Neural cell (in vitro differentiated cells): ENCODE results near the gene ZNF724. TPM values are rescaled to one million over a fixed set of nuclear protein-coding genes. Genes with fewer than 3 reads are reported as not detected.

ENCODE experiments used
- H2AFZ ChIP-seq: fragments of 200-600, 300-800 bp; sonication (generic), shearing (Covaris generic); 2 replicates; pipeline ENCODE4 v1.6.0; 2014; ENCODE audit warnings: low read depth, mild to moderate bottlenecking, antibody characterized with exemption, low read length, moderate library complexity
- H3F3A ChIP-seq: fragments of 200-600 bp; shearing (Covaris generic); 2 replicates; pipeline ENCODE4 v1.6.1; 2016; ENCODE audit warnings: mild to moderate bottlenecking, moderate library complexity, mixed read lengths, antibody characterized with exemption, low read length; ENCODE audit not compliant: insufficient read depth, poor library complexity, severe bottlenecking
- H3K27ac ChIP-seq: fragments of 200-600, 300-800 bp; sonication (generic), shearing (Covaris generic); 2 replicates; pipeline ENCODE4 v1.5.1; 2014; ENCODE audit warnings: mild to moderate bottlenecking, low read length, moderate library complexity
- H3K27me3 ChIP-seq: fragments of 300-800, 200-600 bp; sonication (generic), shearing (Covaris generic); 2 replicates; pipeline ENCODE4 v1.6.0; 2014; ENCODE audit warnings: mild to moderate bottlenecking, low read depth, low read length, moderate library complexity; ENCODE audit not compliant: insufficient read depth
- H3K36me3 ChIP-seq: fragments of 300-800, 200-600 bp; sonication (generic), shearing (Covaris generic); 2 replicates; pipeline ENCODE4 v1.5.1; 2014; ENCODE audit warnings: mild to moderate bottlenecking, antibody characterized with exemption, low read length, moderate library complexity; ENCODE audit not compliant: insufficient read depth
- H3K4me2 ChIP-seq: fragments of 300-800, 200-600 bp; sonication (generic), shearing (Covaris generic); 2 replicates; pipeline ENCODE4 v1.6.0; 2014; ENCODE audit warnings: mild to moderate bottlenecking, low read length
- H3K4me3 ChIP-seq: fragments of 300-800, 200-600 bp; sonication (generic), shearing (Covaris generic); 2 replicates; pipeline ENCODE4 v1.5.1; 2014; ENCODE audit warnings: mild to moderate bottlenecking, low read length, moderate library complexity
- H3K79me2 ChIP-seq: fragments of 200-600 bp; shearing (Covaris generic); replicated peaks from 2 replicates; pipeline ENCODE4 v1.6.0; 2014; ENCODE audit warnings: mild to moderate bottlenecking, low read length, moderate library complexity; ENCODE audit not compliant: insufficient read depth
- H3K9ac ChIP-seq: fragments of 300-800, 200-600 bp; sonication (generic), shearing (Covaris generic); 2 replicates; pipeline ENCODE4 v1.6.1; 2016; ENCODE audit warnings: mild to moderate bottlenecking, low read length, mixed read lengths
- H3K9me2 ChIP-seq: fragments of 200-600 bp; shearing (Covaris generic); 2 replicates; pipeline ENCODE4 v1.6.1; 2016; ENCODE audit warnings: mild to moderate bottlenecking, low read length, mixed read lengths; ENCODE audit not compliant: insufficient read depth
- H3K9me3 ChIP-seq: fragments of 200-600, 300-800 bp; sonication (generic), shearing (Covaris generic); 2 replicates; pipeline ENCODE4 v1.6.1; 2016; ENCODE audit warnings: mild to moderate bottlenecking, mixed run types, low read length, moderate library complexity, mixed read lengths
- H4K20me1 ChIP-seq: fragments of 200-600 bp; shearing (Covaris generic); 2 replicates; pipeline ENCODE4 v1.6.1; 2016; ENCODE audit warnings: mild to moderate bottlenecking, mixed run types; ENCODE audit not compliant: insufficient read depth
- CTCF ChIP-seq: fragments of 450-650 bp; IDR thresholded peaks from 2 replicates; pipeline ENCODE4 v1.5.1; 2014; ENCODE audit warnings: antibody characterized with exemption, mild to moderate bottlenecking, moderate library complexity; ENCODE audit not compliant: poor library complexity, severe bottlenecking
- EP300 ChIP-seq: fragments of 450-650 bp; conservative IDR thresholded peaks from 2 replicates; pipeline ENCODE4 v1.6.1; 2014; ENCODE audit warnings: antibody characterized with exemption, mild to moderate bottlenecking, moderate library complexity; ENCODE audit not compliant: poor library complexity, severe bottlenecking
- EZH2 ChIP-seq: fragments of 200-600, 300-800 bp; shearing (Covaris generic), sonication (generic); IDR thresholded peaks from 2 replicates; pipeline ENCODE4 v1.6.1; 2014; ENCODE audit warnings: antibody characterized with exemption, low read length, borderline replicate concordance, mild to moderate bottlenecking; ENCODE audit not compliant: insufficient read depth, poor library complexity, severe bottlenecking
- MXI1 ChIP-seq: fragments of 450-650 bp; conservative IDR thresholded peaks from 2 replicates; pipeline ENCODE4 v1.6.1; 2014; ENCODE audit warnings: antibody characterized with exemption, mild to moderate bottlenecking; ENCODE audit not compliant: poor library complexity, severe bottlenecking
- POLR2AphosphoS5 ChIP-seq: IDR thresholded peaks from 2 replicates; pipeline ENCODE4 v1.6.1; 2012
- RAD21 ChIP-seq: fragments of 450-650 bp; conservative IDR thresholded peaks from 2 replicates; pipeline ENCODE4 v1.6.1; 2014; ENCODE audit warnings: antibody characterized with exemption, mild to moderate bottlenecking, moderate library complexity
- REST ChIP-seq: IDR thresholded peaks from 2 replicates; pipeline ENCODE4 v1.6.1; 2012; ENCODE audit warnings: borderline replicate concordance
- SMC3 ChIP-seq: fragments of 450-650 bp; conservative IDR thresholded peaks from 2 replicates; pipeline ENCODE4 v1.6.1; 2014; ENCODE audit warnings: antibody characterized with exemption, mild to moderate bottlenecking, moderate library complexity; ENCODE audit not compliant: poor library complexity
- TAF1 ChIP-seq: IDR thresholded peaks from 2 replicates; pipeline ENCODE4 v1.6.1; 2012; ENCODE audit warnings: low read depth
- polyA plus RNA-seq: library from polyadenylated mRNA; depleted of rRNA; stranded (reverse); fragments of >200 nt; gene quantifications from 2 replicates; pipeline ENCODE4 v1.2.3, GENCODE V29; 2014

Gene ZNF724
- polyA plus RNA-seq, 1 donor from 2014 or later: 2.4 TPM

- Histone ChIP-seq H3K4me3 (peak overlapping the region; percentile 90), H3K27me3 (no peaks in the 10 kb centered on the region), H3K27ac (peak overlapping the region; percentile 89), H3K79me2 (peaks cover 29% of the 10 kb centered on the region), H3K9me3 (no peaks in the 10 kb centered on the region), H3F3A (no peaks in the 10 kb centered on the region), H3K4me2 (peak overlapping the region; percentile 19), H3K9me2 (no peaks in the 10 kb centered on the region), H3K9ac (peak overlapping the region; percentile 88), H3K36me3 (no peaks in the 10 kb centered on the region), H2AFZ (peak overlapping the region; percentile 61), H4K20me1 (no peaks in the 10 kb centered on the region)
- TF ChIP-seq EP300: peak; percentile 45
- peak; percentile 76 for TF ChIP-seq MXI1
- peak; percentile 95 for TF ChIP-seq REST
- TF ChIP-seq TAF1: peak; percentile 69
- peak; percentile 98 for TF ChIP-seq POLR2AphosphoS5
- no peak for TF ChIP-seq EZH2
- peak; percentile 14 for TF ChIP-seq RAD21
- TF ChIP-seq CTCF: no peak
These were observed 23.6 kb upstream of the ZNF724 start for GRCh38 chr19:23273590-23274412.

GRCh38 chr19:23273022-23273589 lies 22.9 kb upstream of the ZNF724 start:
- Histone ChIP-seq H3K9me2 (no peaks in the 10 kb centered on the region), H3F3A (no peaks in the 10 kb centered on the region), H3K27ac (peak overlapping the region; percentile 89), H4K20me1 (no peaks in the 10 kb centered on the region), H3K36me3 (no peaks in the 10 kb centered on the region), H3K4me2 (peak overlapping the region; percentile 71), H3K27me3 (no peaks in the 10 kb centered on the region), H3K9me3 (no peaks in the 10 kb centered on the region), H2AFZ (peak overlapping the region; percentile 61), H3K79me2 (peaks cover 29% of the 10 kb centered on the region), H3K9ac (peak overlapping the region; percentile 88), H3K4me3 (peak overlapping the region; percentile 90)
- peak; percentile 23 for TF ChIP-seq CTCF
- no peak for TF ChIP-seq TAF1
- TF ChIP-seq POLR2AphosphoS5: no peak
- TF ChIP-seq SMC3: no peak
